NCI-H446 (cell line): ENCODE results near the gene ACKR3.
A peak's percentile ranks its signal among the peaks of the same experiment; 100 is the strongest.

Experiments used
- DNase-seq, 2 experiments: peaks; one replicate each; lab custom pipeline; 2025; lab: John Stamatoyannopoulos, UW

Gene ACKR3

GRCh38 chr2:236587861-236588815 lies 18.5 kb downstream of the ACKR3 start:
- no peak for DNase-seq

GRCh38 chr2:236588932-236589592 lies 19.4 kb downstream of the ACKR3 start:
- DNase-seq: no peak

DNA sequence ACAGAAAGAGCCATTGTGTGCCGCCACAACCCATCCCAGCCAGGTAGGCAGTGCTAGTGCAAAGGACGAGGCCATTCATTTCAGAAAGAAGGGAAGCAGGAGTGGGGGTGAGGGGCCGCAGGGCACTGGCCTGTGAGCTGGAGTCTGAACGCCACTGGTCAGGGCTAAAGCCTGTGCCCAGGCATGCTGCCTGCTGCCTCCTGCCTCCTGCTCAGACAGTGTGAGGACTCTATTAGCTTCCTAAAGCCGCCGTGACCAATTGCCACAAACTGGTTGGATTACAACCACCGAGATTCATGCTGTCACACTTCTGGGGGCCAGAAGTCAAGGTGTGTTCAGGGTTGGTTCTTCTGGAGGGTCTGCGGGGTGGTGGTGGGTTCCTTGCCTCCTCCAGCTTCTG lies 21.2 kb downstream of the ACKR3 start:
- DNase-seq: no peak

GRCh38 chr2:236592821-236593220 lies 23.2 kb downstream of the ACKR3 start:
- no peak for DNase-seq

GRCh38 chr2:236593531-236593930 lies 23.9 kb downstream of the ACKR3 start:
- DNase-seq: no peak

DNA sequence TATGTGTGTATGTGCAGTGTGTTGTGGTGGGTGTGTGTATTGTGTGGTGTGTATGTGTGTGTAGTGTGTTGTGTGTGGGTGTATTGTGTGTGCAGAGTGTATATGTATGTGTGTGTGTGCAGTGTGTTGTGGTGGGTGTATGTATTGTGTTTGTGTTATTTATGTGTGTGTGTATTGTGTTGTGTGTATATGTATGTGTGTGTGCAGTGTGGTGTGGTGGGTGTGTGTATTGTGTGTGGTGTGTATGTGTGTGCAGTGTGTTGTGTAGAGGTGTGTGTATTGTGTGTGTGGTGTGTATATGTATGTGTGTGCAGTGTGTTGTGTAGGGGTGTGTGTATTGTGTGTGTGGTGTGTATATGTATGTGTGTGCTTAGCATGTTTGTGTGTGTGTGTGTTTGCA lies 24.3 kb downstream of the ACKR3 start:
- no peak for DNase-seq

- DNase-seq: no peak
These were observed 28.0 kb downstream of the ACKR3 start for GRCh38 chr2:236597629-236598028.

DNA sequence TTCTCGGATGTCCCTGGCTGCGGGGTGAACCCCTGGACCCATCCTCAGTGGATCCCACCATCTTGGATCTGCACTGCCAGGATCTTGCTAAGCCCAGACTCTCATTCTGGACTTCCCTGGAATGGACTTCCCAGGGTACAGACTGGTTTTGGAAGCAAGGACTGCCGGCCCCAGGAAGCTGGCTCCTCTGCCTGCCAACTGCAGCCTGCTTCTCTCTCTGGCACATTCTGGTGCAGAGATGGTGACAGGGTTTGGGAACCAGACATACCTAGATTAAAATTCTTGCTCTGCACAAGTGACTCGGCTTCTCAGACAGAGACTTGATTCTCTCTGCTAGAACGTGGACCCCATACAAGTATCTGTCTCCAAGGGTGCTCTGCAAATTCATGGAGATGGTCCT lies 29.4 kb downstream of the ACKR3 start:
- no peak for DNase-seq

DNA sequence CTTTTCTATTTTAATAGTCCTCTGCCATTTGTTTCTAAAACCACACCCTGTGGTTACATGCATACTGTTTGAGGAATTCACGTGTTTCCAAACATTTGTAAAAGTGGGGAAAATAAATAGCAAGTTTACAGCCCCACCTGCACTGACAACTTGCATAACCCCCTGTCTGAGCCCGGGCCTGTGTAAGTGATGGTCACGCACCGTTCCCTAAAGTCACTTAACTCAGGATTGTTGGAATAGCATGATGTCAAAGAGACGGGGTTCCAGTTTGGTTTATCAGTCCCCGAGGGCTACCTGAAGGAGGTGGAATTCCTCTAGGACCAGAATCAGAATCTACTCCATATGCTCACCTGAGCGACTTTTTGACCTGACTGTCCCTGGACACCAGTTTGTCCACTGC lies 30.5 kb downstream of the ACKR3 start:
- no peak for DNase-seq

DNA sequence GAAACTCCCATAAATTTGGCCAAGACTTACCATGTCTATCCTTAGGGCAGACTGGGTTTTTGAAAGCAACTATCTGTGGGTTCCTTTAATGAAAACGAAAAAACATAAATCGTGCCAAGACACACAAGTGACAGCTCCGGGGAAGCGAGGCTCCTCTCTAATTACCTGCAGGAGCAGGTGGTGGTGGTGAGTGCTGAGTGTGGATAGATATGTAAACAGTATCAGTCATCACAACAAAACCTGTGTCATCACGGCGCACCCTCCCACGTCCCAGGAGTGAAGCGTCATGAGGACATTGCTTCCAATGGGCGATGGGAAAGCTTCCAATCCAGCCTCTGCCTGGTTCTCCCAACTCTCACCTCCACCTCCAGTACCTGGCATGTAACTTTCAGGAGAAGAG lies 31.3 kb downstream of the ACKR3 start:
- DNase-seq: no peak

DNA sequence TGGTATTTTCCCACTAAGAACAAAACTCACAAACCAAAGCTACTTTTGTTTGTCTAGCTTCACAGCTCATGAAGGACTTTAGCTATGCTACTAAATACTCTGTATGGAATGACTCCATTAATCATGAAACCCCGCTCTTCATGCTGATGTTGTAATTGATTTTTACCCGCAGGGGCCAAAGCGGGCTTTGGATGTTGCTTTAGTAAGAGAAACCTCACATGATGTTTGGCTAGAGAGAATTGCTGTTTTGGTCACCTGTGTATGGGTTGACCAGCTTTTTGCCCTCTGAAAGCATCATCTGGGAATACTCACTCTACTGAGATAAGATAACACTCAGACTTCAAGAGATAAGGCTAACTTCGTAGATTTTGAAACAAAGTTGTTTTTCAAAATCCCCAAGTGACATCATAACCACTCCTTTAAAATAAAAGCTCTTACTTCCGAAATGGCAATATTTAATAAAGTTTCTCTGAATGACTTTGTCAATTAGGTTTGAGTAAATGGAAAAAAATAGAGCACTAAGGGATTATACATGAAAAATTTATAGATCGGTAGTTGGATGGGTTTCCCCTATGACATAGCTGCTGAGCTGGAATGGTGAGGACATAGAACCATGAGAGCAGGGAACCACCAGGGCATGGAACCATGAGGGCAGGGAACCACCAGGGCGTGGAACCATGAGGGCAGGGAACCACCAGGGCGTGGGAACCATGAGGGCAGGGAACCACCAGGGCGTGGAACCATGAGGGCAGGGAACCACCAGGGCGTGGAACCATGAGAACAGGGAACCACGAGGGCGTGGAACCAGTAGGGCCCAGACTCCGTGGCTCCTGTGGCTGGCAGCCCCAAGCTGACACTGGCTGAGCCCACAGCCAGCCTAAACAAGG lies 31.9 kb downstream of the ACKR3 start:
- no peak for DNase-seq

- no peak for DNase-seq
These were observed 33.1 kb downstream of the ACKR3 start for GRCh38 chr2:236602678-236603077.

GRCh38 chr2:236603361-236604015 lies 33.9 kb downstream of the ACKR3 start:
- DNase-seq: peak in 1 of 2 experiments; percentile 27

DNA sequence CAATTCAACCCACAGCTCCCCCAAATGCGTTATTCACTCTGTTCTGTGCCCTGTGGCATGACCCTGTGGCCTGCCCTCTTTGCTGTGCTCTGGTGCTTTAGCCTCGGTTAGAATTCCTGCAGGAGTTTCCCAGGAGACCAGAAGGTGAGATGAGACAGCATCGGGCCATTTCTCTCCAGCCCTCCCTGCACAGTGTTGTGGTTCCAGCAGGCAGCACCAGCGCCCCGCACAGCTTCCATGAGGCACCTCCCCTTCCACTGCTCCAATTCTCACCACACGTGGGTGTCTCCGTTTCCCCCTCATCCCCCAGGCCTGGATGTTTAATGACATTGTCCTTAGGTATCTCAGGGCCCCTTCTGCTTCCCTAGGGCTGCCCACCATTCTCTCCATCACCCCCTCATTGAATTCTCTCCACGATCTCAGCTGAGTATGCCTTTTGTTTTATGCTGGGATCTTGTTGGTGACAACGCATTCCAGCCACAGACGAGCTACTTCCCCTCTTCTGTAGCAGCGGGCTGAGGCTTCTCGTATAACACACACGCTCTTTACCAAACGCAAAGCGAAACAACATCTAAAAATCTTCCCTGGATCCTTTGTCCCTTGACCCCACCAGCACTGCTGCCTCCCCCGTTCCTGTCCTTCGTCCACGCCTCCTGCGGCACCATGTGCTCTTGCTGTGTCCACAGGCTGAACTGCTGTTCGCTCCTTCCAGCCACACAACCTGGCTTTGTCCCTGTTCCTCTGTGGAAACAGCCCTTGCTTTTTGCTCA lies 35.1 kb downstream of the ACKR3 start:
- DNase-seq: no peak

DNA sequence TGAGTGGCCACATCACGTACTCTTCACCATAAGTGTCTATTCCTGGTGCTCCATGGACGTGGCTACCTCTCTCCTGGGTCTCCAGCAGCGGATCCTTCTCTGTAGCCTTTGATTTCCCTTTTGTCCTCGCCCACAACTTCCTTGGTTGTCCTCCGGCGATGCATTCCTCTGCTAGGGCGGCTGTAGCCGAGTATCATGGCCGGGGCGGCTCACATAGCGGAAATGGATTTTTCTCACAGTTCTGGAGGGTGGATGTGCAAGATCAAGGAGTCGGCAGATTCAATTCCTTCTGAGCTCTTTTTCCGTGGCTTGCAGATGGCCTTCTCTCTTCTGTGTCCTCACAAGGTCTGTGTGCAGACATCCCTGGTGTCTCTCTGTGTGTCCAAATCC lies 35.7 kb downstream of the ACKR3 start:
- DNase-seq: no peak

DNA sequence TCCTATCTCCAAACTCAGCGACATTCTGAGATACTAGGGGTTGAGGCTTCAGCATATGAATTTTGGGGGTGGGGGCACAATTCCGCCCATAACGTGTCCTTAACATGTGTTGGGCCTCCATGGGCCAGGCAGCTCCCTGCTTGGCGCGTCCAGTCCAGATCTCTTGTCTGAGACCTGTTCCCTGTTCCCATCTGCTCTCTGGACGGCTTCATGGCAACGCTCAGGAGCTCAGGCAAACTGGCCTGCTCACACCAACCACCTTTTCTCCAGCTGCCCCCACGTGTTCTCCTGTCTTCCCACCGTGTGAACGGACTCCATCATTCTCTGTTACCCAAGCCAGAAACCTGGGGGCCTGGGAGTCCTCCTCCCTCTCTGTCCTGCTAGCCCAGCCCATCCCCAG lies 36.4 kb downstream of the ACKR3 start:
- DNase-seq: no peak

- DNase-seq: no peak
These were observed 38.0 kb downstream of the ACKR3 start for GRCh38 chr2:236607471-236608187.

DNA sequence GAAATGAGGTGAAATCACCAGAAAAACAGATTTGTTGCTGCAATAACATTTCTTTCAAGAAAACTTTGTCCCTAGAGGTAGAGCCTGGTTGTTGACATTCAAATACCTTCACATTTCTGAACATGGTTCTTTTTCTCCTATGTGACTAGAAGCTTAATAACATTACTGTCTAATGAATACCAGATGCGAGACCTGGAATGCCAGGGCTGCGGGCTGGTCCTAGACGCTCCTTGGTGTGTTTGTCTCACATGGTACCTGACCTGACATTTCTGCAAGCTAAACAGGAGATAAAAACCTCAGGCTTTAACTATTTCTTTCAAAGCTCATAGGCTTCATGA lies 38.5 kb downstream of the ACKR3 start:
- no peak for DNase-seq

DNA sequence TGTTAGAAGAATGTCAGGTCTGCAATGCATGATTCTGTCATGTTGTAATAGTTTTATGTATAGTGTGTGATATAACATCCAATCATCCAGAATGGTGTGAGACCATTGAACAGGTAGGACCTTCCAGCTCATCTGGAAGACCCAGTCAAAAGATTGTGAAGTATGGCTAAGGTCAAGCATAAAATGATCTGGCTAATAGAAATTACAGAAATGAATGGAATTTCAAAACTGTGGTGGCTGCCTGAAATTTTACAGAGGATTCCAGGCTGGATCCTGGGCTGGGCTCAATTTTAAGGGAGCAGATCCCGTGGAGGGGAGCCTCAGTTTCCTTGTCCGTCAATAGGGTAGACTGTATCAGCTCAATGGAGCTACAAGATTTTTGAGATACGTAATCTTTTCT lies 39.1 kb downstream of the ACKR3 start:
- DNase-seq: no peak

DNA sequence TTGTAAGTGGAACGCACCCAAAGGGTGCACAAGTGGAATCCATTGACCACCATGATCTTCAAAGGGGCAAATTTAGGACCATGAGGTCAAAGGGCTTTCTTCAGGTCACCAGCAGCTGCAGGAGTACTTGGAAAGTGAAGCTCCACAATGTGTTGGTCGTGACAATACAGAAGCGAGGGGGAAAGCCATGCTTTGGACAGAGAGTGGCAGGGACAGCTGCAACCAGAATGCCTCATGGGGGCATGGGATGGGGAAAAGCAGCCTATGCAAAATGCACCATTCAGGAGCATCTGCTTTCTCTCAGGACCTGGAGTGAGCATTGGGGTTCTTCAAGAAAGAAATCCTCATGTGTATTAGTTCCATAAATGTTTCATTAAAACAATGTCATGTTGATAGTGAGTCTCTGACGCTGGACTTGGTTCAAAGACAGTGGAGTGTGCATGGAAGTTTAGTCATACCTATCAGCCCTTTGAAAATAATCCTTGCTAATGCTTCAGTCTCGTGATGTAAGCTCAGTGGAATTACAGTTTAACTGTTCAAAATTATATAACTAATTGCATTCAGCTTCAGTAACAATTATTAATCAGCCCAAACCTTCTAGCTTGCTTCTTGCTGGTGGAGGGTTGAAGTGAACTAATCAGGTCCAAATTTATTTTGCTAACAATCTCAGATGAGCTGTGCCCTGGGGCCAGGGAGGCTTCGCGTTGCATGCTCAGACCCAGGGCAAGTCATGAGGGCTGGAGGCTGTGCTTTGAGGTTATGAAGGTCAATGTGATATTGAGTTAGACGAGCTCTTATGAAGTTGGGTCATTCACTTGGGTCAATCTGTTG lies 41.6 kb downstream of the ACKR3 start:
- no peak for DNase-seq
